Thymus (tissue), 11 donors: ENCODE results near the gene HIPK1. TPM values are rescaled to one million over a fixed set of nuclear protein-coding genes. Genes with fewer than 3 reads are reported as not detected.

Experiments used
- DNase-seq, 9 donors: peaks; one replicate each; pipeline ENCODE4 v3.0.0-alpha.2; 2013; ENCODE audit warnings: low spot score in 9 of 9, low read depth in 6 of 9, missing footprints in 1 of 9
- H3K27ac ChIP-seq, 2 donors: one replicate each; pipeline ENCODE4 v1.5.1; 2013; ENCODE audit warnings: control low read depth in 1 of 2, low read depth in 1 of 2, low read length in 1 of 2, mild to moderate bottlenecking in 1 of 2, moderate library complexity in 1 of 2
- H3K27me3 ChIP-seq, 2 donors: one replicate each; pipeline ENCODE4 v1.5.1; 2013; ENCODE audit warnings: low read length in 1 of 2; ENCODE audit not compliant: control insufficient read depth in 2 of 2, insufficient read depth in 1 of 2
- H3K36me3 ChIP-seq, 2 donors: one replicate each; pipeline ENCODE4 v1.5.1; 2013; ENCODE audit warnings: low read length in 1 of 2, mild to moderate bottlenecking in 1 of 2, moderate library complexity in 1 of 2; ENCODE audit not compliant: control insufficient read depth in 2 of 2, insufficient read depth in 2 of 2
- H3K4me1 ChIP-seq, 2 donors: one replicate each; pipeline ENCODE4 v1.5.1; 2013; ENCODE audit warnings: low read length in 2 of 2; ENCODE audit not compliant: control insufficient read depth in 2 of 2, insufficient read depth in 2 of 2
- H3K4me3 ChIP-seq, 2 donors: one replicate each; pipeline ENCODE4 v1.5.1; 2013; ENCODE audit warnings: low read length in 2 of 2, control low read depth in 1 of 2, mild to moderate bottlenecking in 1 of 2
- H3K9me3 ChIP-seq, 2 donors: one replicate each; pipeline ENCODE4 v1.5.1; 2013; ENCODE audit warnings: low read length in 1 of 2, mild to moderate bottlenecking in 1 of 2; ENCODE audit not compliant: control insufficient read depth in 2 of 2, insufficient read depth in 1 of 2
- WGBS: extraction: QIAGEN DNeasy Blood & Tissue Kit; methylation state at CpG from one replicate; pipeline ENCODE4 v1.1.7; 2013; 5-methylcytosine and 5-hydroxymethylcytosine counted together
- polyA plus RNA-seq: library from polyadenylated mRNA; stranded (reverse); fragments of 200-250 nt; gene quantifications from one replicate; pipeline ENCODE4 v1.2.3, GENCODE V29; 2013
- total RNA-seq: library from RNA; stranded (reverse); fragments of 120-200 nt; gene quantifications from one replicate; pipeline ENCODE4 v1.2.4, GENCODE V29; 2013
- donor health status: healthy.

The HIPK1 gene
- total and polyA plus RNA-seq, 2 donors: 30.1 to 40.6 TPM

- Histone ChIP-seq H3K27ac (no peak overlapping the region), H3K36me3 (no peaks in the 10 kb centered on the region), H3K9me3 (no peaks in the 10 kb centered on the region), H3K27me3 (no peaks in the 10 kb centered on the region), H3K4me1 (no peaks in the 10 kb centered on the region), H3K4me3 (no peak overlapping the region)
- DNase-seq: no peak
- 89% methylated on average over 4 of the region's 4 CpGs for WGBS
Measured at GRCh38 chr1:114021665-114022099, 92.6 kb downstream of the HIPK1 start.

GRCh38 chr1:114022877-114023276 lies 93.8 kb downstream of the HIPK1 start:
- no peak for DNase-seq
- H3K27ac ChIP-seq: no peak overlapping the region
- H3K4me1 ChIP-seq: no peaks in the 10 kb centered on the region
- no peak overlapping the region for H3K4me3 ChIP-seq
- WGBS: 96% methylated on average over 2 of the region's 2 CpGs
- H3K9me3 ChIP-seq: no peaks in the 10 kb centered on the region
- H3K36me3 ChIP-seq: no peaks in the 10 kb centered on the region
- H3K27me3 ChIP-seq: no peaks in the 10 kb centered on the region

- Histone ChIP-seq H3K9me3 (no peaks in the 10 kb centered on the region), H3K4me3 (no peak overlapping the region), H3K4me1 (no peaks in the 10 kb centered on the region), H3K27me3 (no peaks in the 10 kb centered on the region), H3K36me3 (no peaks in the 10 kb centered on the region), H3K27ac (no peak overlapping the region)
- no peak for DNase-seq
- 97% methylated on average over 6 of the region's 6 CpGs for WGBS
Measured at GRCh38 chr1:114023377-114023776, 94.3 kb downstream of the HIPK1 start.

- Histone ChIP-seq H3K36me3 (no peaks in the 10 kb centered on the region), H3K4me3 (no peak overlapping the region), H3K27ac (no peak overlapping the region), H3K9me3 (no peaks in the 10 kb centered on the region), H3K4me1 (no peaks in the 10 kb centered on the region), H3K27me3 (no peaks in the 10 kb centered on the region)
- no peak for DNase-seq
- 94% methylated on average over 6 of the region's 6 CpGs for WGBS
Measured at GRCh38 chr1:114024049-114024448, 94.9 kb downstream of the HIPK1 start.

GRCh38 chr1:114025609-114026401 lies 96.7 kb downstream of the HIPK1 start:
- Histone ChIP-seq H3K27me3 (no peaks in the 10 kb centered on the region), H3K27ac (no peak overlapping the region), H3K9me3 (no peaks in the 10 kb centered on the region), H3K4me1 (no peaks in the 10 kb centered on the region), H3K4me3 (no peak overlapping the region), H3K36me3 (no peaks in the 10 kb centered on the region)
- no peak for DNase-seq
- WGBS: 98% methylated on average over 5 of the region's 5 CpGs

- Histone ChIP-seq H3K27ac (no peak overlapping the region), H3K36me3 (no peaks in the 10 kb centered on the region), H3K4me1 (no peaks in the 10 kb centered on the region), H3K9me3 (no peaks in the 10 kb centered on the region), H3K27me3 (no peaks in the 10 kb centered on the region), H3K4me3 (no peak overlapping the region)
- DNase-seq: no peak
- 95% methylated on average over 6 of the region's 6 CpGs for WGBS
Measured at GRCh38 chr1:114026797-114027196, 97.7 kb downstream of the HIPK1 start.

Other genes starting within 250 kb of the HIPK1 start
- 6.1 TPM for gene PHTF1, start 169.8 kb upstream of the HIPK1 start, total RNA-seq
- 9.8 TPM for gene PHTF1, start 169.8 kb upstream of the HIPK1 start, polyA plus RNA-seq
- 19.1 TPM for gene RSBN1, start 116.8 kb upstream of the HIPK1 start, total RNA-seq
- gene RSBN1, start 116.8 kb upstream of the HIPK1 start, polyA plus RNA-seq: 11.6 TPM
- 51.1 TPM for gene PTPN22, start 57.6 kb upstream of the HIPK1 start, total RNA-seq
- 35.2 TPM for gene PTPN22, start 57.6 kb upstream of the HIPK1 start, polyA plus RNA-seq
- gene BCL2L15, start 41.7 kb upstream of the HIPK1 start, total RNA-seq: 0.76 TPM
- 1.8 TPM for gene BCL2L15, start 41.7 kb upstream of the HIPK1 start, polyA plus RNA-seq
- 20.0 TPM for gene AP4B1, start 24.5 kb upstream of the HIPK1 start, total RNA-seq
- 55.1 TPM for gene AP4B1, start 24.5 kb upstream of the HIPK1 start, polyA plus RNA-seq
- 7.6 TPM for gene DCLRE1B, start 24.0 kb upstream of the HIPK1 start, total RNA-seq
- gene DCLRE1B, start 24.0 kb upstream of the HIPK1 start, polyA plus RNA-seq: 2.9 TPM
- gene OLFML3, start 50.1 kb downstream of the HIPK1 start, total RNA-seq: 16.3 TPM
- gene OLFML3, start 50.1 kb downstream of the HIPK1 start, polyA plus RNA-seq: 5.0 TPM
- 0.09 TPM for gene SYT6, start 224.5 kb downstream of the HIPK1 start, total RNA-seq
- gene SYT6, start 224.5 kb downstream of the HIPK1 start, polyA plus RNA-seq: 0.11 TPM